Cardiac septum (tissue), 1 donor: ENCODE data around the gene MAP2. TPM values are rescaled to one million over a fixed set of nuclear protein-coding genes. Genes with fewer than 3 reads are reported as not detected.

Experiments
- DNase-seq: peaks from one replicate; pipeline ENCODE4 v3.0.0-alpha.2; 2020; ENCODE audit warnings: low spot score
- intact Hi-C: fragments of 100-400 bp; cut with DNase I; formaldehyde crosslinking; loops from one replicate; pipeline ENCODE4 v1.14.0; 2022
- total RNA-seq: library from RNA; stranded (reverse); fragmentation: NEBNext Ultra II Directional; extraction: Animal tissue kit (Norgen Biotek cat#: 25700); gene quantifications from one replicate; pipeline ENCODE4 v1.2.1, GENCODE V29; 2021
- donor health status: DM: no; HTN: no; CAD: no.

MAP2 gene
- total RNA-seq, 1 donor from 2014 or later, result 42.1 TPM

GRCh38 chr2:209671020-209671680 is 247.3 kb downstream of the MAP2 start:
- DNase-seq, result no peak
- intact Hi-C loops, result no loop called here

DNA sequence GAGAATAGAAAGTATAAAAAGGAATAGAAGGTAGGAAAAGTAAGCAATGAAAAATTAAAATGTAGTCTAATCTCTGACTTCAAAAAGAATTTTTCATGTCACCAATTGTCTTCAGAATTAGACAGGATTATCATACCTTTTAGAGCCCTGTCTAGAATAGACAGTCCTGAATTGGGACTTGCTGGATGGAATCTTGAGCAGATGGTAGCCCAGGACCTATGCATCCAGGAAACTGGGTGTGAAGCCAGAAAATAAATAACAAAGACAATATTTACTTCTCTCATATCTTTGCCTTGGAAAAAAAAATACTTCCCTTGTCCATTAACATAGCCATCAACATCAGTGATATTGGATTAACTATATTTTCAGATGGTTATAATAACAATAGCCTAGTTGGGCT is 250.0 kb downstream of the MAP2 start:
- intact Hi-C loops, result no loop called here
- no peak for DNase-seq

GRCh38 chr2:209680596-209680995 is 256.7 kb downstream of the MAP2 start:
- intact Hi-C loops, result no loop called here
- no peak for DNase-seq

DNA sequence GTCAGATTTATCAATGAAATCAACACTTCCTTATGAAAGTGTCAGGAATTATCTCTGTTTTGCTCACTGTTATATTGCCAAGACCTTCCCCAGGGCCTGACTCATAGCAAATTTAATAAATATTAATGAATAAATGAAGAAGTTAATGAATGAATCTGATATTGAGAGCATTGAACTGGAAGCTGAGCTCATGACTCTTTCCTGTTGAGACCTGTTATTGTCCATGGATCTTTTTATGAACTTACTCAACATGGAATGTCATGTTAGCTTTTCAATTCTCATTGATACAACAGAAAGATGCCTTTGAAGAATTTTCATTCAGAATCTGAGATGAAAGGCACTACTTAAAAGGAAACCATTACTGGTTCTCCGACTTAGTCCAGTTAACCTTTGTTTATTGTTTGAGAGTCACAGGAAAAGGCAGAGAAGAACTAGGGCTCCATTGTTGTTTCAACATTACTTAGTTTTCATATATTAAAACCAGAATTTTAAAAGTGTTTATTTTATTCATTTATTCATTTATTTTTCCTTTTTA is 257.4 kb downstream of the MAP2 start:
- intact Hi-C loops, result no loop called here
- no peak for DNase-seq

- DNase-seq, result no peak
- intact Hi-C loops, result no loop called here
Measured at GRCh38 chr2:209682646-209683045, 258.8 kb downstream of the MAP2 start.

GRCh38 chr2:209685340-209685739 is 261.5 kb downstream of the MAP2 start:
- intact Hi-C loops, result loop anchor here (5.0 kb wide), 1 partner anchor 258 kb away; no protein-coding TSS in a partner anchor
- no peak for DNase-seq

GRCh38 chr2:209685963-209686362 is 262.1 kb downstream of the MAP2 start:
- DNase-seq, result no peak
- intact Hi-C loops, result loop anchor here (5.0 kb wide), 1 partner anchor 259 kb away; no protein-coding TSS in a partner anchor

GRCh38 chr2:209686448-209686847 is 262.6 kb downstream of the MAP2 start:
- intact Hi-C loops, result loop anchor here (5.0 kb wide), 1 partner anchor 259 kb away; no protein-coding TSS in a partner anchor

DNA sequence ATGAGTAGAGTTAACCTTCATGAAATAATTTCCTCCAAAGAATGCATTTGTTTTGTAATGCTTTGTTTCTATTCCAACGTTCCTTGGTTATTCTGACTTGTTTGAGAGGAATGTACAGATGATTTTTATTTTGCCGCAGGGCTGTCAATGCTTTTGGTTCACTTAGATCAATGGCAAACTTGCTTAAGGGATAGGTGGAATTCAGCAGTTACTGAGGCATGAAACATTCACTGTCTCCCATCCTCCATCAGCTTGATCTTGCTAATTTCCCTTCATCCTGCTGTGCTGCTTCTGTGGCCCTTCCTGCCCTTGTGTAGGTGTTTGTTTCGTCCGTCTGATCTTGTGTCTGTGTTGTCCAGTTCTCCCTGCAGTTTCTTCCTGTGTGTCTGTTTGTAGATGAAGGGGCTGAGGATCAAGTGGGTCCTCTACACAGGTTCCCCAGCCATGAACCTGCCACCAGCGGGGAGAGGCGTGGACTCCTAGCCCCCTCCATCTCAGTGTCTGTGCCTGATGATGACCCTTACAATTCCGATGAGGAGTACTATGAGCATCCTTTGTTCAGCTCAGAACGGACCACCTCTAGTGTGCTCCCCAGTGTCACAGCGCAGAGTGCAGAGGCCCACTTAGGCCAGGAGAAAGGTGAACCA is 263.6 kb downstream of the MAP2 start:
- no peak for DNase-seq
- intact Hi-C loops, result loop anchor here (5.0 kb wide), 1 partner anchor 260 kb away; no protein-coding TSS in a partner anchor

More at GRCh38 chr2:209686448-209686847, 262.6 kb downstream of the MAP2 start:
- DNase-seq, result no peak

- intact Hi-C loops, result loop anchor here (5.0 kb wide), 1 partner anchor 261 kb away; no protein-coding TSS in a partner anchor
- no peak for DNase-seq
Measured at GRCh38 chr2:209688385-209688784, 264.5 kb downstream of the MAP2 start.

- intact Hi-C loops, result no loop called here
- no peak for DNase-seq
Measured at GRCh38 chr2:209690029-209690754, 266.3 kb downstream of the MAP2 start.

DNA sequence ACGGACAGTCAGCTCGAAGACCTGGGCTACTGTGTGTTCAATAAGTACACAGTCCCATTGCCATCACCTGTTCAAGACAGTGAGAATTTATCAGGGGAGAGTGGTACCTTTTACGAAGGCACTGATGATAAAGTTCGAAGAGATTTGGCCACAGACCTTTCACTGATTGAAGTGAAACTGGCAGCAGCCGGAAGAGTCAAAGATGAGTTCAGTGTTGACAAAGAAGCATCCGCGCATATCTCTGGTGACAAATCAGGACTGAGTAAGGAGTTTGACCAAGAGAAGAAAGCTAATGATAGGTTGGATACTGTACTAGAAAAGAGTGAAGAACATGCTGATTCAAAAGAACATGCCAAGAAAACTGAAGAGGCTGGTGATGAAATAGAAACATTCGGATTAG is 270.9 kb downstream of the MAP2 start:
- intact Hi-C loops, result no loop called here
- DNase-seq, result no peak

DNA sequence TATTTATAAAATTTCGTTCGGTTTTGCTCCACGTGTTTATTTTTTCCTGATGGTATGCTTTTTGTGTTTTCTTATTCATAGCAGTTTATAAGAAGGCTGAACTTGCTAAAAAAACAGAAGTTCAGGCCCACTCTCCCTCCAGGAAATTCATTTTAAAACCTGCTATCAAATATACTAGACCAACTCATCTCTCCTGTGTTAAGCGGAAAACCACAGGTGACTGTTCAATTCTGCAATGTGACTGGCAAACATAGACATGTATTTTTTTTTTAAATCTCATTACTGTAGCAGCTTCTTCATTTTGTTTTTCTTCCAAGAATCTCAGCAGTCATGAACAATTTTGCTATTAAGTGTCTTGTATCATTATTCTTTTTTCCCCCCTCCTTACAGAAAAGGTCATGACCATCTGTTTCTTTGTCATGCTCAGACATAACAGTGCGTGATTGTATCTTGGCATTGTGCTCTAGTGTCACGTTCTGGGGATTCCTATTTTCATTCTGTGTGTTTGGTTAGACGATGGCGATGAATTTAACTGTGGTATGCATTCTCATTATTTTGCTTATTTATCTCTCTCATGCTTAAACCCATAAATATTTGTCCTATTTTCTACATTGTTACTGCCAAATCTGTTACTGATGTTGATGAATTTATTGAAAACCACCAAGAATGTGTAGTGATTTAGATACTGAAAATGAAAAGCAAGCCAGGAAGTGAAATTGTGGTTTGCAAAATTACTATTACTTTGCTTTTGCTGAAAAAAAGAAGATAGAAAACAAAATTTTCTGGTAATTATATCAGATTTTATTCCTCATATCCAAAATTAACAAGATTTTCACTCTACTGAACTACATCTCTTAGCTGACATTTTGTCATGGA is 273.2 kb downstream of the MAP2 start:
- intact Hi-C loops, result no loop called here
- DNase-seq, result no peak

DNA sequence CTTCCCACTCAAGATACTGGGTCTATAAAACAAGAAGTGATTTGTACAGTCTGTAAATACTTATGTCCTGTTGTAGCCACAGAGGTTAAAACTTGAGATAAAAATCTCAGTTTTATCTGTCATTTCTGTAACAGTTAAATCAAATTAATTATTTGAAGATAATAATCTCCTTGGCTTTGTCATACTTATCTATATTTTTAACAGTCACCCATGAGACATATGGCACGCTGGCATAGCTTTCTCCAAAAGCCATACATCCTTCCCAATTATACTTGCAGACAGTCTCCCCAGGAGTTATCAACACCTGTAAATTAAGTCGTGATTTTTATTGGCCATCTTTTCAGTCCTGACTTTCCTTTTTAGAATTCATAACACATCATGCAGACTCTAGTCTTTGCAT is 278.9 kb downstream of the MAP2 start:
- DNase-seq, result no peak
- intact Hi-C loops, result no loop called here

GRCh38 chr2:209713219-209713618 is 289.4 kb downstream of the MAP2 start:
- no peak for DNase-seq
- intact Hi-C loops, result no loop called here

- intact Hi-C loops, result no loop called here
Measured at GRCh38 chr2:209719034-209719433, 295.2 kb downstream of the MAP2 start.

DNA sequence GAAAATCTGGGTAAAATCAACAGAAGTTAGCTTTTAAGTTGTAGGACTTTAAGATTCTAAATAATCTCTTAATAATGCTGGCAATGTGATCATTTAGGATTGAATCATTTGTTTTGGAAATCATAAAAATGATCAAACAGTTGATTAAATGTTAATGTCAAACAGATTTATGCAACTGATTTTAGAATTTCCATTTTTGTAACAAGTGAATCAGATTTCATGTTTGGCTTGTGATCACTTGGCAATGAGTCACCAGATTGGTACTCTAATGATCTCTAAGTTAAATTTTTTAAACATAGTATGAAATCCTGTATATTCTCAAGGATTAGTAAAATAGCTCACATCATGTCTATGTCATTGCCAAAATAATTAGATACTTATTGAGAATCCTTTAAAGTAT is 297.6 kb downstream of the MAP2 start:
- intact Hi-C loops, result no loop called here
- no peak for DNase-seq

More at GRCh38 chr2:209719034-209719433, 295.2 kb downstream of the MAP2 start:
- no peak for DNase-seq

DNA sequence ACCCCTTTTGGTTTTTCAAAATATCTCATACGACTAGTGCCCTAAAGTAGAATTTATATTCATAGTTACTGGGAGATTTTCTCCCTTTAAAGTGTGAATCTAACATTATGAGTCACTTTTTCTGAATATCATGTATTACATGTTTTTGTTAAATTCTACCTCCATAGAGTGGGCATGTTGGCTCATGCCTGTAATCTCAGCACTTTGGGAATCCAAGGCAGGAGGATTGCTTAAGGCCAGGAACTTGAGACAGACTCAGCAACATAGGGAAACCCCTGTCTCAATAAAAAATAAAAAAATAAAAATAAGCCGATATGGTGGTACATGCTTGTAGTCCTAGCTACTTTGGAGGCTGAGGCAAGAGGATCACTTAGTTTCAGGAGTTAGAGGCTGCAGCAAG is 302.5 kb downstream of the MAP2 start:
- intact Hi-C loops, result no loop called here
- no peak for DNase-seq

GRCh38 chr2:209727077-209727476 is 303.2 kb downstream of the MAP2 start:
- DNase-seq, result no peak
- intact Hi-C loops, result no loop called here
